ENCODE results near the gene PLPPR5. TPM values are rescaled to one million over a fixed set of nuclear protein-coding genes. Genes with fewer than 3 reads are reported as not detected.

PLPPR5 gene
- polyA plus RNA-seq (0.50 to 0.93 TPM (median 0.68 TPM) in 3 replicates), polyA minus RNA-seq (0.13 to 0.32 TPM in 2 of 3 replicates, not detected in the other)
- not detected for polyA plus RNA-seq (2011; ENCODE audit: low read depth)
- 0.58 and 1.6 TPM in 2 replicates for polyA plus RNA-seq (2011; cell fraction: cytosol; rRNA removed)
- 0.67 and 0.68 TPM in 2 replicates for polyA plus RNA-seq (2011; cell fraction: nucleus; rRNA removed)
- polyA plus RNA-seq (2012; ENCODE audit: low replicate concordance), result 0.03 and 0.81 TPM in 2 replicates
- polyA minus RNA-seq (2011; cell fraction: cytosol; rRNA and poly(A)+ RNA removed), result not detected
- 0.21 and 0.39 TPM in 2 replicates for polyA minus RNA-seq (2011; cell fraction: nucleus; rRNA and poly(A)+ RNA removed)

GRCh38 chr1:99004861-99005442 lies at the start of gene PLPPR5:
Gene PLPPR5 (minus strand): TSS chr1:99004861. CDS start chr1:99004671, 190 bp downstream.
- peak within 1 kb of the TSS; percentile 56 for H3K4me2 ChIP-seq (ENCODE audit: control insufficient read depth, extremely low read depth, insufficient read depth, low read depth, low read length)
- dilution Hi-C loops (cut with MboI; ENCODE audit: extremely low pct_ligation_motif_present, low sequenced_read_pairs), result no loop called here
- peaks cover 39% of the 10 kb centered on the region for H3K27me3 ChIP-seq (ENCODE audit: control insufficient read depth, extremely low read depth, insufficient read depth, low read length)

GRCh38 chr1:99051611-99052283 lies 47.1 kb upstream of the PLPPR5 start:
- H3K4me3 ChIP-seq (ENCODE audit: control insufficient read depth in 2 of 3, extremely low read depth in 1 of 3, insufficient read depth in 2 of 3, low read depth in 1 of 3, low read length in 3 of 3), result no peak overlapping the region
- no peaks in the 10 kb centered on the region for H3K9me1 ChIP-seq (ENCODE audit: control insufficient read depth, extremely low read depth, insufficient read depth, low read length)
- H3K9ac ChIP-seq (ENCODE audit: control insufficient read depth, extremely low read depth, insufficient read depth, low read length), result no peak overlapping the region
- no peaks in the 10 kb centered on the region for H3K36me3 ChIP-seq (ENCODE audit: control insufficient read depth in 2 of 2, extremely low read depth in 1 of 2, insufficient read depth in 2 of 2, low read length in 2 of 2)
- H3K4me2 ChIP-seq (ENCODE audit: control insufficient read depth, extremely low read depth, insufficient read depth, low read depth, low read length), result no peak overlapping the region
- DNase-seq (ENCODE audit: low read depth, low spot score) (no peak), FAIRE-seq (no peak)
- dilution Hi-C loops (cut with MboI; ENCODE audit: extremely low pct_ligation_motif_present, low sequenced_read_pairs), result no loop called here
- no peaks in the 10 kb centered on the region for H3K27me3 ChIP-seq (ENCODE audit: control insufficient read depth, extremely low read depth, insufficient read depth, low read length)
- TF ChIP-seq CTCF (optimal IDR thresholded peaks at IDR 0.05 in 1 of 3, IDR thresholded peaks at IDR 0.05 in 1 of 3, conservative IDR thresholded peaks at IDR 0.05 in 1 of 3; ENCODE audit: extremely low read depth in 1 of 3, insufficient read depth in 2 of 3, low read length in 3 of 3), result no peak
- TF ChIP-seq EZH2 (IDR thresholded peaks at IDR 0.05; ENCODE audit: low read length), result no peak
- H3K4me1 ChIP-seq (ENCODE audit: control insufficient read depth, extremely low read depth, insufficient read depth, low read length), result no peaks in the 10 kb centered on the region
- H2AFZ ChIP-seq (ENCODE audit: control insufficient read depth, low read length), result no peak overlapping the region
- no peak overlapping the region for H3K27ac ChIP-seq (ENCODE audit: control insufficient read depth, insufficient read depth, low read length)
- H4K20me1 ChIP-seq (ENCODE audit: control insufficient read depth, extremely low read depth, insufficient read depth, low read length), result no peaks in the 10 kb centered on the region
- no peaks in the 10 kb centered on the region for H3K79me2 ChIP-seq (ENCODE audit: control insufficient read depth, insufficient read depth, low read length)
- H3K9me3 ChIP-seq (ENCODE audit: control insufficient read depth, low read depth, low read length), result no peaks in the 10 kb centered on the region

More at GRCh38 chr1:99004861-99005442, at the start of gene PLPPR5:
- FAIRE-seq (no peak), DNase-seq (ENCODE audit: low read depth, low spot score) (no peak)
- TF ChIP-seq CTCF (optimal IDR thresholded peaks at IDR 0.05 in 1 of 3, IDR thresholded peaks at IDR 0.05 in 1 of 3, conservative IDR thresholded peaks at IDR 0.05 in 1 of 3; ENCODE audit: extremely low read depth in 1 of 3, insufficient read depth in 2 of 3, low read length in 3 of 3), result no peak
- TF ChIP-seq EZH2 (IDR thresholded peaks at IDR 0.05; ENCODE audit: low read length), result peak; percentile 79
- Histone ChIP-seq H3K9ac (ENCODE audit: control insufficient read depth, extremely low read depth, insufficient read depth, low read length) (no peak within 1 kb of the TSS), H3K79me2 (ENCODE audit: control insufficient read depth, insufficient read depth, low read length) (no peaks in the 10 kb centered on the region), H3K9me3 (ENCODE audit: control insufficient read depth, low read depth, low read length) (no peaks in the 10 kb centered on the region), H2AFZ (ENCODE audit: control insufficient read depth, low read length) (peak within 1 kb of the TSS; percentile 69), H3K27ac (ENCODE audit: control insufficient read depth, insufficient read depth, low read length) (no peak within 1 kb of the TSS), H3K4me3 (ENCODE audit: control insufficient read depth in 2 of 3, extremely low read depth in 1 of 3, insufficient read depth in 2 of 3, low read depth in 1 of 3, low read length in 3 of 3) (peak within 1 kb of the TSS in 2 of 3 experiments; percentile 34 to 42), H3K4me1 (ENCODE audit: control insufficient read depth, extremely low read depth, insufficient read depth, low read length) (peaks cover 2% of the 10 kb centered on the region), H3K9me1 (ENCODE audit: control insufficient read depth, extremely low read depth, insufficient read depth, low read length) (no peaks in the 10 kb centered on the region), H4K20me1 (ENCODE audit: control insufficient read depth, extremely low read depth, insufficient read depth, low read length) (no peaks in the 10 kb centered on the region), H3K36me3 (ENCODE audit: control insufficient read depth in 2 of 2, extremely low read depth in 1 of 2, insufficient read depth in 2 of 2, low read length in 2 of 2) (no peaks in the 10 kb centered on the region)
